ENCODE measurements around the gene NDUFS8.

Gene NDUFS8

GRCh38 chr11:68021167-68021787, 9.2 kb upstream of the NDUFS8 start:
- no peaks in the 10 kb centered on the region for H3K4me1 ChIP-seq (ENCODE audit: control insufficient read depth, low read depth, low read length)
- no peaks in the 10 kb centered on the region for H3K36me3 ChIP-seq (ENCODE audit: control insufficient read depth, low read depth, low read length)
- no peak overlapping the region for H3K4me3 ChIP-seq (ENCODE audit: low read length)
- H3K27me3 ChIP-seq (ENCODE audit: control insufficient read depth, insufficient read depth, low read length): no peaks in the 10 kb centered on the region
- H3K27ac ChIP-seq (ENCODE audit: low read length): no peak overlapping the region
- H3K9me3 ChIP-seq (ENCODE audit: control insufficient read depth, low read depth, low read length): no peaks in the 10 kb centered on the region
- H3K9ac ChIP-seq (ENCODE audit: low read length): no peak overlapping the region

GRCh38 chr11:68022531-68022930, 8.0 kb upstream of the NDUFS8 start:
- Histone ChIP-seq H3K36me3 (ENCODE audit: control insufficient read depth, low read depth, low read length) (no peaks in the 10 kb centered on the region), H3K27ac (ENCODE audit: low read length) (no peak overlapping the region), H3K27me3 (ENCODE audit: control insufficient read depth, insufficient read depth, low read length) (no peaks in the 10 kb centered on the region), H3K9ac (ENCODE audit: low read length) (no peak overlapping the region), H3K4me3 (ENCODE audit: low read length) (no peak overlapping the region), H3K9me3 (ENCODE audit: control insufficient read depth, low read depth, low read length) (no peaks in the 10 kb centered on the region), H3K4me1 (ENCODE audit: control insufficient read depth, low read depth, low read length) (no peaks in the 10 kb centered on the region)

GRCh38 chr11:68024508-68024907, 6.0 kb upstream of the NDUFS8 start:
- Histone ChIP-seq H3K4me3 (ENCODE audit: low read length) (no peak overlapping the region), H3K9me3 (ENCODE audit: control insufficient read depth, low read depth, low read length) (no peaks in the 10 kb centered on the region), H3K4me1 (ENCODE audit: control insufficient read depth, low read depth, low read length) (peaks cover 1% of the 10 kb centered on the region), H3K27ac (ENCODE audit: low read length) (no peak overlapping the region), H3K36me3 (ENCODE audit: control insufficient read depth, low read depth, low read length) (no peaks in the 10 kb centered on the region), H3K9ac (ENCODE audit: low read length) (no peak overlapping the region), H3K27me3 (ENCODE audit: control insufficient read depth, insufficient read depth, low read length) (no peaks in the 10 kb centered on the region)

- no peak overlapping the region for H3K27ac ChIP-seq (ENCODE audit: low read length)
- H3K4me3 ChIP-seq (ENCODE audit: low read length): no peak overlapping the region
- no peaks in the 10 kb centered on the region for H3K27me3 ChIP-seq (ENCODE audit: control insufficient read depth, insufficient read depth, low read length)
- H3K9me3 ChIP-seq (ENCODE audit: control insufficient read depth, low read depth, low read length): no peaks in the 10 kb centered on the region
- no peaks in the 10 kb centered on the region for H3K36me3 ChIP-seq (ENCODE audit: control insufficient read depth, low read depth, low read length)
- H3K9ac ChIP-seq (ENCODE audit: low read length): no peak overlapping the region
- peaks cover 3% of the 10 kb centered on the region for H3K4me1 ChIP-seq (ENCODE audit: control insufficient read depth, low read depth, low read length)
These were observed 5.4 kb upstream of the NDUFS8 start for GRCh38 chr11:68025047-68025446.

GRCh38 chr11:68026391-68027105, 3.9 kb upstream of the NDUFS8 start:
- H3K4me3 ChIP-seq (ENCODE audit: low read length): no peak overlapping the region
- H3K9ac ChIP-seq (ENCODE audit: low read length): no peak overlapping the region
- H3K27ac ChIP-seq (ENCODE audit: low read length): no peak overlapping the region
- no peaks in the 10 kb centered on the region for H3K27me3 ChIP-seq (ENCODE audit: control insufficient read depth, insufficient read depth, low read length)
- H3K36me3 ChIP-seq (ENCODE audit: control insufficient read depth, low read depth, low read length): no peaks in the 10 kb centered on the region
- H3K4me1 ChIP-seq (ENCODE audit: control insufficient read depth, low read depth, low read length): peaks cover 8% of the 10 kb centered on the region
- no peaks in the 10 kb centered on the region for H3K9me3 ChIP-seq (ENCODE audit: control insufficient read depth, low read depth, low read length)

GRCh38 chr11:68027667-68028066, 2.8 kb upstream of the NDUFS8 start:
- no peak overlapping the region for H3K9ac ChIP-seq (ENCODE audit: low read length)
- no peaks in the 10 kb centered on the region for H3K9me3 ChIP-seq (ENCODE audit: control insufficient read depth, low read depth, low read length)
- H3K27ac ChIP-seq (ENCODE audit: low read length): no peak overlapping the region
- H3K4me1 ChIP-seq (ENCODE audit: control insufficient read depth, low read depth, low read length): peaks cover 10% of the 10 kb centered on the region
- peaks cover under 1% of the 10 kb centered on the region for H3K36me3 ChIP-seq (ENCODE audit: control insufficient read depth, low read depth, low read length)
- no peaks in the 10 kb centered on the region for H3K27me3 ChIP-seq (ENCODE audit: control insufficient read depth, insufficient read depth, low read length)
- no peak overlapping the region for H3K4me3 ChIP-seq (ENCODE audit: low read length)

GRCh38 chr11:68028802-68029545, 1.5 kb upstream of the NDUFS8 start:
- Histone ChIP-seq H3K4me3 (ENCODE audit: low read length) (peak overlapping the region; percentile 95), H3K36me3 (ENCODE audit: control insufficient read depth, low read depth, low read length) (peaks cover 14% of the 10 kb centered on the region), H3K27ac (ENCODE audit: low read length) (no peak overlapping the region), H3K4me1 (ENCODE audit: control insufficient read depth, low read depth, low read length) (peaks cover 10% of the 10 kb centered on the region), H3K9ac (ENCODE audit: low read length) (no peak overlapping the region), H3K9me3 (ENCODE audit: control insufficient read depth, low read depth, low read length) (no peaks in the 10 kb centered on the region), H3K27me3 (ENCODE audit: control insufficient read depth, insufficient read depth, low read length) (no peaks in the 10 kb centered on the region)

GRCh38 chr11:68031144-68031464, 623 bp downstream of the NDUFS8 start:
- H3K4me1 ChIP-seq (ENCODE audit: control insufficient read depth, low read depth, low read length): peaks cover 10% of the 10 kb centered on the region
- H3K36me3 ChIP-seq (ENCODE audit: control insufficient read depth, low read depth, low read length): peaks cover 23% of the 10 kb centered on the region
- no peaks in the 10 kb centered on the region for H3K27me3 ChIP-seq (ENCODE audit: control insufficient read depth, insufficient read depth, low read length)

GRCh38 chr11:68032003-68032402, 1.5 kb downstream of the NDUFS8 start:
- Histone ChIP-seq H3K36me3 (ENCODE audit: control insufficient read depth, low read depth, low read length) (peaks cover 23% of the 10 kb centered on the region), H3K9me3 (ENCODE audit: control insufficient read depth, low read depth, low read length) (no peaks in the 10 kb centered on the region), H3K9ac (ENCODE audit: low read length) (no peak overlapping the region), H3K27me3 (ENCODE audit: control insufficient read depth, insufficient read depth, low read length) (no peaks in the 10 kb centered on the region), H3K27ac (ENCODE audit: low read length) (no peak overlapping the region), H3K4me1 (ENCODE audit: control insufficient read depth, low read depth, low read length) (peaks cover 10% of the 10 kb centered on the region), H3K4me3 (ENCODE audit: low read length) (peak overlapping the region; percentile 95)

More at GRCh38 chr11:68031144-68031464, 623 bp downstream of the NDUFS8 start:
- H3K4me3 ChIP-seq (ENCODE audit: low read length): peak overlapping the region; percentile 95
- peak overlapping the region; percentile 83 for H3K27ac ChIP-seq (ENCODE audit: low read length)
- H3K9me3 ChIP-seq (ENCODE audit: control insufficient read depth, low read depth, low read length): no peaks in the 10 kb centered on the region
- peak overlapping the region; percentile 89 for H3K9ac ChIP-seq (ENCODE audit: low read length)

GRCh38 chr11:68032997-68033707, 2.7 kb downstream of the NDUFS8 start:
- Histone ChIP-seq H3K27me3 (ENCODE audit: control insufficient read depth, insufficient read depth, low read length) (no peaks in the 10 kb centered on the region), H3K4me3 (ENCODE audit: low read length) (no peak overlapping the region), H3K4me1 (ENCODE audit: control insufficient read depth, low read depth, low read length) (peaks cover 10% of the 10 kb centered on the region), H3K9me3 (ENCODE audit: control insufficient read depth, low read depth, low read length) (no peaks in the 10 kb centered on the region), H3K9ac (ENCODE audit: low read length) (no peak overlapping the region), H3K27ac (ENCODE audit: low read length) (no peak overlapping the region), H3K36me3 (ENCODE audit: control insufficient read depth, low read depth, low read length) (peaks cover 23% of the 10 kb centered on the region)

GRCh38 chr11:68033708-68034045, 3.2 kb downstream of the NDUFS8 start:
- H3K36me3 ChIP-seq (ENCODE audit: control insufficient read depth, low read depth, low read length): peaks cover 23% of the 10 kb centered on the region
- no peak overlapping the region for H3K27ac ChIP-seq (ENCODE audit: low read length)
- peaks cover 14% of the 10 kb centered on the region for H3K4me1 ChIP-seq (ENCODE audit: control insufficient read depth, low read depth, low read length)
- H3K4me3 ChIP-seq (ENCODE audit: low read length): no peak overlapping the region
- no peaks in the 10 kb centered on the region for H3K9me3 ChIP-seq (ENCODE audit: control insufficient read depth, low read depth, low read length)
- no peak overlapping the region for H3K9ac ChIP-seq (ENCODE audit: low read length)
- no peaks in the 10 kb centered on the region for H3K27me3 ChIP-seq (ENCODE audit: control insufficient read depth, insufficient read depth, low read length)

Measured in iPS-18a (cell line).